Neural cell (in vitro differentiated cells): ENCODE data around the gene KDM1B.

Source experiments
- EZH2 ChIP-seq: fragments of 200-600, 300-800 bp; shearing (Covaris generic), sonication (generic); IDR thresholded peaks from 2 replicates; pipeline ENCODE4 v1.6.1; 2014; ENCODE audit warnings: antibody characterized with exemption, low read length, borderline replicate concordance, mild to moderate bottlenecking; ENCODE audit not compliant: insufficient read depth, poor library complexity, severe bottlenecking
- MXI1 ChIP-seq: fragments of 450-650 bp; conservative IDR thresholded peaks from 2 replicates; pipeline ENCODE4 v1.6.1; 2014; ENCODE audit warnings: antibody characterized with exemption, mild to moderate bottlenecking; ENCODE audit not compliant: poor library complexity, severe bottlenecking
- POLR2AphosphoS5 ChIP-seq: IDR thresholded peaks from 2 replicates; pipeline ENCODE4 v1.6.1; 2012
- TF ChIP-seq, protein P1 (sequence below): fragments of 450-650 bp; IDR thresholded peaks from 2 replicates; pipeline ENCODE4 v1.5.1; 2014; ENCODE audit warnings: antibody characterized with exemption, mild to moderate bottlenecking, moderate library complexity; ENCODE audit not compliant: poor library complexity, severe bottlenecking

DNA sequence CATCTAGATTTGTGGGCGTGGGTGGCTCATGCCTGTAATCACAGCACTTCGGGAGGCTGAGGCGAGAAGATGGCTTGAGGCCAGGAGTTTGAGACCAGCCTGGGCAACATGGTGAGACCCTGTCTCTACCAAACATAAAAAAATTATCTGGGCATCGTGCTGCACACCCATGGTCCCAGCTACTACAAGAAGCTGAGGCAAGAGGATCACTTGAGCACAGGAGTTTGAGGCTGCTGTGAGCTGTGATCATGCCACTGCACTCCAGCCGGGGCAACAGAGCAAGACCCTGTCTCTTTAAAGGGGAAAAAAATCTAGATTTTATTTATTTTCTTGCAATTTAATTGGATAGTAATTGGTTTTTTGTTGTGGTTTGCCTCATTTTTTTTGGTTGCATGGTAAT, 55.5 kb downstream of the KDM1B start:
- TF ChIP-seq MXI1: no peak
- TF ChIP-seq, protein P1, sequence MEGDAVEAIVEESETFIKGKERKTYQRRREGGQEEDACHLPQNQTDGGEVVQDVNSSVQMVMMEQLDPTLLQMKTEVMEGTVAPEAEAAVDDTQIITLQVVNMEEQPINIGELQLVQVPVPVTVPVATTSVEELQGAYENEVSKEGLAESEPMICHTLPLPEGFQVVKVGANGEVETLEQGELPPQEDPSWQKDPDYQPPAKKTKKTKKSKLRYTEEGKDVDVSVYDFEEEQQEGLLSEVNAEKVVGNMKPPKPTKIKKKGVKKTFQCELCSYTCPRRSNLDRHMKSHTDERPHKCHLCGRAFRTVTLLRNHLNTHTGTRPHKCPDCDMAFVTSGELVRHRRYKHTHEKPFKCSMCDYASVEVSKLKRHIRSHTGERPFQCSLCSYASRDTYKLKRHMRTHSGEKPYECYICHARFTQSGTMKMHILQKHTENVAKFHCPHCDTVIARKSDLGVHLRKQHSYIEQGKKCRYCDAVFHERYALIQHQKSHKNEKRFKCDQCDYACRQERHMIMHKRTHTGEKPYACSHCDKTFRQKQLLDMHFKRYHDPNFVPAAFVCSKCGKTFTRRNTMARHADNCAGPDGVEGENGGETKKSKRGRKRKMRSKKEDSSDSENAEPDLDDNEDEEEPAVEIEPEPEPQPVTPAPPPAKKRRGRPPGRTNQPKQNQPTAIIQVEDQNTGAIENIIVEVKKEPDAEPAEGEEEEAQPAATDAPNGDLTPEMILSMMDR: no peak
- no peak for TF ChIP-seq POLR2AphosphoS5
- no peak for TF ChIP-seq EZH2
